ENCODE results near the gene SLC7A8. TPM values are rescaled to one million over a fixed set of nuclear protein-coding genes. Genes with fewer than 3 reads are reported as not detected.

Gene SLC7A8
- polyA plus RNA-seq, 1 donor: 2.9 TPM

GRCh38 chr14:23094666-23095195 lies 88.7 kb downstream of the SLC7A8 start, which contains the start of gene ACIN1:
ACIN1 (minus strand) TSS chr14:23095136; CDS start chr14:23095112, 24 bp downstream.
- peak; percentile 67 for DNase-seq (ENCODE audit: low read depth)

GRCh38 chr14:23093991-23094665 lies 89.3 kb downstream of the SLC7A8 start:
- DNase-seq (ENCODE audit: low read depth): no peak

- DNase-seq (ENCODE audit: low read depth): no peak
Observed at GRCh38 chr14:23093526-23093925, 89.9 kb downstream of the SLC7A8 start.

- DNase-seq (ENCODE audit: low read depth): no peak
Observed at GRCh38 chr14:23093104-23093503, 90.4 kb downstream of the SLC7A8 start.

- DNase-seq (ENCODE audit: low read depth): no peak
Observed at GRCh38 chr14:23091294-23092225, 91.9 kb downstream of the SLC7A8 start.

- no peak for DNase-seq (ENCODE audit: low read depth)
Observed at GRCh38 chr14:23090254-23090636, 93.2 kb downstream of the SLC7A8 start.

GRCh38 chr14:23089498-23090253 lies 93.8 kb downstream of the SLC7A8 start:
- no peak for DNase-seq (ENCODE audit: low read depth)

- no peak for DNase-seq (ENCODE audit: low read depth)
Observed at GRCh38 chr14:23086565-23086964, 96.9 kb downstream of the SLC7A8 start.

- DNase-seq (ENCODE audit: low read depth): no peak
Observed at GRCh38 chr14:23085458-23085857, 98.0 kb downstream of the SLC7A8 start.

- no peak for DNase-seq (ENCODE audit: low read depth)
Observed at GRCh38 chr14:23080474-23080873, 103.0 kb downstream of the SLC7A8 start.

GRCh38 chr14:23079716-23080115 lies 103.7 kb downstream of the SLC7A8 start:
- no peak for DNase-seq (ENCODE audit: low read depth)

- no peak for DNase-seq (ENCODE audit: low read depth)
Observed at GRCh38 chr14:23078692-23079116, 104.8 kb downstream of the SLC7A8 start.

- DNase-seq (ENCODE audit: low read depth): no peak
Observed at GRCh38 chr14:23077962-23078361, 105.5 kb downstream of the SLC7A8 start.

GRCh38 chr14:23076785-23077408 lies 106.6 kb downstream of the SLC7A8 start:
- no peak for DNase-seq (ENCODE audit: low read depth)

Other genes with a start within 250 kb of the SLC7A8 start
- gene HAUS4, start 226.6 kb downstream of the SLC7A8 start, polyA plus RNA-seq (ENCODE audit: insufficient read length): 30.2 TPM
- 44.8 TPM for gene AJUBA, start 201.1 kb downstream of the SLC7A8 start, polyA plus RNA-seq (ENCODE audit: insufficient read length)
- gene C14orf93, start 173.5 kb downstream of the SLC7A8 start, polyA plus RNA-seq (ENCODE audit: insufficient read length): 11.2 TPM
- 226 TPM for gene PSMB5, start 148.8 kb downstream of the SLC7A8 start, polyA plus RNA-seq (ENCODE audit: insufficient read length)
- gene PSMB11, start 141.4 kb downstream of the SLC7A8 start, polyA plus RNA-seq (ENCODE audit: insufficient read length): not detected
- gene CDH24, start 126.1 kb downstream of the SLC7A8 start, polyA plus RNA-seq (ENCODE audit: insufficient read length): 3.8 TPM
- gene ACIN1, start 88.5 kb downstream of the SLC7A8 start, polyA plus RNA-seq (ENCODE audit: insufficient read length): 144 TPM
- 47.4 TPM for gene C14orf119, start 88.2 kb downstream of the SLC7A8 start, polyA plus RNA-seq (ENCODE audit: insufficient read length)
- not detected for gene CIROP, start 78.7 kb downstream of the SLC7A8 start, polyA plus RNA-seq (ENCODE audit: insufficient read length)
- gene CEBPE, start 64.4 kb downstream of the SLC7A8 start, polyA plus RNA-seq (ENCODE audit: insufficient read length): 0.11 TPM
- gene RNF212B, start 54.3 kb upstream of the SLC7A8 start, polyA plus RNA-seq (ENCODE audit: insufficient read length): 0.59 TPM
- 11.1 TPM for gene HOMEZ, start 102.5 kb upstream of the SLC7A8 start, polyA plus RNA-seq (ENCODE audit: insufficient read length)
- 18.5 TPM for gene PPP1R3E, start 119.2 kb upstream of the SLC7A8 start, polyA plus RNA-seq (ENCODE audit: insufficient read length)
- gene BCL2L2, start 123.2 kb upstream of the SLC7A8 start, polyA plus RNA-seq (ENCODE audit: insufficient read length): 30.9 TPM
- gene PABPN1, start 137.8 kb upstream of the SLC7A8 start, polyA plus RNA-seq (ENCODE audit: insufficient read length): 114 TPM
- 23.3 TPM for gene SLC22A17, start 169.2 kb upstream of the SLC7A8 start, polyA plus RNA-seq (ENCODE audit: insufficient read length)
- gene EFS, start 181.5 kb upstream of the SLC7A8 start, polyA plus RNA-seq (ENCODE audit: insufficient read length): 69.2 TPM
- not detected for gene IL25, start 189.1 kb upstream of the SLC7A8 start, polyA plus RNA-seq (ENCODE audit: insufficient read length)
- gene CMTM5, start 193.4 kb upstream of the SLC7A8 start, polyA plus RNA-seq (ENCODE audit: insufficient read length): 1.4 TPM
- 7.0 TPM for gene MYH6, start 224.6 kb upstream of the SLC7A8 start, polyA plus RNA-seq (ENCODE audit: insufficient read length)